ENCODE results near the gene NOD2. TPM values are rescaled to one million over a fixed set of nuclear protein-coding genes. Genes with fewer than 3 reads are reported as not detected.

NOD2 gene
- total and polyA plus RNA-seq, 2 experiments from 2014 or later, result 0.27 to 0.66 TPM

DNA sequence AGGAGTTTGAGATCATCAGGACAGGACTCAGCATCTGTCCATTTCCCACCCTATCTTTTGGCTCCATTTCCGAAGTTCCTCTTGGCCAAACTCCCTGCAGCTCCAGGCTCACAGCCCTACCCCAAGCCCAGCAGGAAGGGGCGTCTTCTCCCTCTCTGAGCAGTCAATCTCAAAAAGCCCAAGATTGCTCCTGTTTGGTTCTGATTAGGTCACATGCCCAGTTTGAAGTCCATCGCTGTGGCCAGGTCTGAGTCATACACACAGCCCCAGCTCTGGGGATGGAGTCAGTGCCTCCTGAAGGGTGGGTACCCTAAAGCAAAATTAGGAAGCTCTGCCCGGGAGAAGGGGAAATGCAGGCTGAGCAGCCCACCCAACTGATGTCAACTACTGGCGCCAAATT is 36.2 kb upstream of the NOD2 start (continued):
- TF ChIP-seq, protein P1, sequence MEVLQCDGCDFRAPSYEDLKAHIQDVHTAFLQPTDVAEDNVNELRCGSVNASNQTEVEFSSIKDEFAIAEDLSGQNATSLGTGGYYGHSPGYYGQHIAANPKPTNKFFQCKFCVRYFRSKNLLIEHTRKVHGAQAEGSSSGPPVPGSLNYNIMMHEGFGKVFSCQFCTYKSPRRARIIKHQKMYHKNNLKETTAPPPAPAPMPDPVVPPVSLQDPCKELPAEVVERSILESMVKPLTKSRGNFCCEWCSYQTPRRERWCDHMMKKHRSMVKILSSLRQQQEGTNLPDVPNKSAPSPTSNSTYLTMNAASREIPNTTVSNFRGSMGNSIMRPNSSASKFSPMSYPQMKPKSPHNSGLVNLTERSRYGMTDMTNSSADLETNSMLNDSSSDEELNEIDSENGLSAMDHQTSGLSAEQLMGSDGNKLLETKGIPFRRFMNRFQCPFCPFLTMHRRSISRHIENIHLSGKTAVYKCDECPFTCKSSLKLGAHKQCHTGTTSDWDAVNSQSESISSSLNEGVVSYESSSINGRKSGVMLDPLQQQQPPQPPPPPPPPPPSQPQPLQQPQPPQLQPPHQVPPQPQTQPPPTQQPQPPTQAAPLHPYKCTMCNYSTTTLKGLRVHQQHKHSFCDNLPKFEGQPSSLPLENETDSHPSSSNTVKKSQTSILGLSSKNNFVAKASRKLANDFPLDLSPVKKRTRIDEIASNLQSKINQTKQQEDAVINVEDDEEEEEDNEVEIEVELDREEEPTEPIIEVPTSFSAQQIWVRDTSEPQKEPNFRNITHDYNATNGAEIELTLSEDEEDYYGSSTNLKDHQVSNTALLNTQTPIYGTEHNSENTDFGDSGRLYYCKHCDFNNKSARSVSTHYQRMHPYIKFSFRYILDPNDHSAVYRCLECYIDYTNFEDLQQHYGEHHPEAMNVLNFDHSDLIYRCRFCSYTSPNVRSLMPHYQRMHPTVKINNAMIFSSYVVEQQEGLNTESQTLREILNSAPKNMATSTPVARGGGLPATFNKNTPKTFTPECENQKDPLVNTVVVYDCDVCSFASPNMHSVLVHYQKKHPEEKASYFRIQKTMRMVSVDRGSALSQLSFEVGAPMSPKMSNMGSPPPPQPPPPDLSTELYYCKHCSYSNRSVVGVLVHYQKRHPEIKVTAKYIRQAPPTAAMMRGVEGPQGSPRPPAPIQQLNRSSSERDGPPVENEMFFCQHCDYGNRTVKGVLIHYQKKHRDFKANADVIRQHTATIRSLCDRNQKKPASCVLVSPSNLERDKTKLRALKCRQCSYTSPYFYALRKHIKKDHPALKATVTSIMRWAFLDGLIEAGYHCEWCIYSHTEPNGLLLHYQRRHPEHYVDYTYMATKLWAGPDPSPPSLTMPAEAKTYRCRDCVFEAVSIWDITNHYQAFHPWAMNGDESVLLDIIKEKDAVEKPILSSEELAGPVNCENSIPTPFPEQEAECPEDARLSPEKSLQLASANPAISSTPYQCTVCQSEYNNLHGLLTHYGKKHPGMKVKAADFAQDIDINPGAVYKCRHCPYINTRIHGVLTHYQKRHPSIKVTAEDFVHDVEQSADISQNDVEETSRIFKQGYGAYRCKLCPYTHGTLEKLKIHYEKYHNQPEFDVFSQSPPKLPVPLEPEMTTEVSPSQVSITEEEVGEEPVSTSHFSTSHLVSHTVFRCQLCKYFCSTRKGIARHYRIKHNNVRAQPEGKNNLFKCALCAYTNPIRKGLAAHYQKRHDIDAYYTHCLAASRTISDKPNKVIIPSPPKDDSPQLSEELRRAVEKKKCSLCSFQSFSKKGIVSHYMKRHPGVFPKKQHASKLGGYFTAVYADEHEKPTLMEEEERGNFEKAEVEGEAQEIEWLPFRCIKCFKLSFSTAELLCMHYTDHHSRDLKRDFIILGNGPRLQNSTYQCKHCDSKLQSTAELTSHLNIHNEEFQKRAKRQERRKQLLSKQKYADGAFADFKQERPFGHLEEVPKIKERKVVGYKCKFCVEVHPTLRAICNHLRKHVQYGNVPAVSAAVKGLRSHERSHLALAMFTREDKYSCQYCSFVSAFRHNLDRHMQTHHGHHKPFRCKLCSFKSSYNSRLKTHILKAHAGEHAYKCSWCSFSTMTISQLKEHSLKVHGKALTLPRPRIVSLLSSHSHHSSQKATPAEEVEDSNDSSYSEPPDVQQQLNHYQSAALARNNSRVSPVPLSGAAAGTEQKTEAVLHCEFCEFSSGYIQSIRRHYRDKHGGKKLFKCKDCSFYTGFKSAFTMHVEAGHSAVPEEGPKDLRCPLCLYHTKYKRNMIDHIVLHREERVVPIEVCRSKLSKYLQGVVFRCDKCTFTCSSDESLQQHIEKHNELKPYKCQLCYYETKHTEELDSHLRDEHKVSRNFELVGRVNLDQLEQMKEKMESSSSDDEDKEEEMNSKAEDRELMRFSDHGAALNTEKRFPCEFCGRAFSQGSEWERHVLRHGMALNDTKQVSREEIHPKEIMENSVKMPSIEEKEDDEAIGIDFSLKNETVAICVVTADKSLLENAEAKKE (CRISPR knock-in tag; IDR thresholded peaks at IDR 0.05), result no peak
- TF ChIP-seq EZH2 (IDR thresholded peaks at IDR 0.05; ENCODE audit: low read depth, unreplicated experiment) (no peak), ZNF114 (CRISPR knock-in tag; IDR thresholded peaks at IDR 0.05) (no peak)
- TF ChIP-seq, protein P2, sequence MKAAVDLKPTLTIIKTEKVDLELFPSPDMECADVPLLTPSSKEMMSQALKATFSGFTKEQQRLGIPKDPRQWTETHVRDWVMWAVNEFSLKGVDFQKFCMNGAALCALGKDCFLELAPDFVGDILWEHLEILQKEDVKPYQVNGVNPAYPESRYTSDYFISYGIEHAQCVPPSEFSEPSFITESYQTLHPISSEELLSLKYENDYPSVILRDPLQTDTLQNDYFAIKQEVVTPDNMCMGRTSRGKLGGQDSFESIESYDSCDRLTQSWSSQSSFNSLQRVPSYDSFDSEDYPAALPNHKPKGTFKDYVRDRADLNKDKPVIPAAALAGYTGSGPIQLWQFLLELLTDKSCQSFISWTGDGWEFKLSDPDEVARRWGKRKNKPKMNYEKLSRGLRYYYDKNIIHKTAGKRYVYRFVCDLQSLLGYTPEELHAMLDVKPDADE (IDR thresholded peaks at IDR 0.05), result no peak

DNA sequence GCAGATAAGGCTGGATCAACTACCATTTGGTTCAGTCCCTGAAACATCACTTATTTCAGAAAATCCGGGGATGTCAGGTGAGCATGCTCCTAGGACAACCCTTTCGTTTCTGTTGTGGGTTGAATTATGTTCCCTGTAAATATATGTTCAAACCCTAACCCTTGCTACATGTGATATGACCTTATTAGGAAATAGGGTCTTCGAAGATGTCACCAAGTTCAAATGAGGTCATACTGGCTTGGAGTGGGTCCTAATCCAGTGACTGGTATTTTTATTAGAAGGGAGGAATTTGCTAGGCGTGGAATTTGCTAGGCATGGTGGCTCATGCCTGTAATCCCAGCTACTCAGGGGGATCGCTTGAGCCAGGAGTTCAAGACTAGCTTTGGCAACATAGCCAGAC is 33.6 kb upstream of the NOD2 start:
- ATAC-seq (no peak), DNase-seq (ENCODE audit: low spot score) (no peak)
- no peak for TF ChIP-seq POLR2AphosphoS5 (IDR thresholded peaks at IDR 0.05; ENCODE audit: low read depth)
- TF ChIP-seq, protein P1 (CRISPR knock-in tag; IDR thresholded peaks at IDR 0.05), result no peak
- TF ChIP-seq, protein P3, sequence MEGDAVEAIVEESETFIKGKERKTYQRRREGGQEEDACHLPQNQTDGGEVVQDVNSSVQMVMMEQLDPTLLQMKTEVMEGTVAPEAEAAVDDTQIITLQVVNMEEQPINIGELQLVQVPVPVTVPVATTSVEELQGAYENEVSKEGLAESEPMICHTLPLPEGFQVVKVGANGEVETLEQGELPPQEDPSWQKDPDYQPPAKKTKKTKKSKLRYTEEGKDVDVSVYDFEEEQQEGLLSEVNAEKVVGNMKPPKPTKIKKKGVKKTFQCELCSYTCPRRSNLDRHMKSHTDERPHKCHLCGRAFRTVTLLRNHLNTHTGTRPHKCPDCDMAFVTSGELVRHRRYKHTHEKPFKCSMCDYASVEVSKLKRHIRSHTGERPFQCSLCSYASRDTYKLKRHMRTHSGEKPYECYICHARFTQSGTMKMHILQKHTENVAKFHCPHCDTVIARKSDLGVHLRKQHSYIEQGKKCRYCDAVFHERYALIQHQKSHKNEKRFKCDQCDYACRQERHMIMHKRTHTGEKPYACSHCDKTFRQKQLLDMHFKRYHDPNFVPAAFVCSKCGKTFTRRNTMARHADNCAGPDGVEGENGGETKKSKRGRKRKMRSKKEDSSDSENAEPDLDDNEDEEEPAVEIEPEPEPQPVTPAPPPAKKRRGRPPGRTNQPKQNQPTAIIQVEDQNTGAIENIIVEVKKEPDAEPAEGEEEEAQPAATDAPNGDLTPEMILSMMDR (conservative IDR thresholded peaks at IDR 0.05; ENCODE audit: low read depth in 2 of 2), result no peak
- H3K79me2 ChIP-seq (replicated peaks; ENCODE audit: insufficient read depth), result no peaks in the 10 kb centered on the region
- H3K4me3 ChIP-seq, result no peak overlapping the region
- Mint-ChIP-seq H3K4me3 (no peak overlapping the region), H3K27ac (no peak overlapping the region), H3K9me3 (peaks cover 1% of the 10 kb centered on the region; the same call in 1 of the 3 replicates), H3K4me1 (no peaks in the 10 kb centered on the region), H3K36me3 (ENCODE audit: low read depth) (peaks cover 4% of the 10 kb centered on the region; the same call in 1 of the 3 replicates), H3K27me3 (ENCODE audit: insufficient read depth, low read depth, poor library complexity) (peaks cover 4% of the 10 kb centered on the region)
- H3K36me3 ChIP-seq (ENCODE audit: insufficient read depth), result no peaks in the 10 kb centered on the region
- no peak overlapping the region for H2AFZ ChIP-seq
- 0 out of 2 replicates have a peak, but pooled peaks cover 2% of the 10 kb centered on the region for H3K9me2 ChIP-seq (ENCODE audit: insufficient read depth)
- H4K20me1 ChIP-seq (replicated peaks; ENCODE audit: insufficient read depth), result no peaks in the 10 kb centered on the region
- H3K27ac ChIP-seq (ENCODE audit: low read depth), result no peak overlapping the region
- no peaks in the 10 kb centered on the region for H3F3A ChIP-seq (replicated peaks; ENCODE audit: low read depth)
- no peaks in the 10 kb centered on the region for H3K4me1 ChIP-seq (ENCODE audit: insufficient read depth)
- H3K27me3 ChIP-seq (ENCODE audit: insufficient read depth), result 0 out of 2 replicates have a peak, but pooled peaks cover 5% of the 10 kb centered on the region
- H3K4me2 ChIP-seq, result no peak overlapping the region
